ENCODE measurements around the gene TAMM41.
"Not testable (repeated sequence)": the region's sequence is repeated elsewhere in the genome, so short reads cannot be mapped to it uniquely, and the experiment has no call there.

TAMM41 gene

DNA sequence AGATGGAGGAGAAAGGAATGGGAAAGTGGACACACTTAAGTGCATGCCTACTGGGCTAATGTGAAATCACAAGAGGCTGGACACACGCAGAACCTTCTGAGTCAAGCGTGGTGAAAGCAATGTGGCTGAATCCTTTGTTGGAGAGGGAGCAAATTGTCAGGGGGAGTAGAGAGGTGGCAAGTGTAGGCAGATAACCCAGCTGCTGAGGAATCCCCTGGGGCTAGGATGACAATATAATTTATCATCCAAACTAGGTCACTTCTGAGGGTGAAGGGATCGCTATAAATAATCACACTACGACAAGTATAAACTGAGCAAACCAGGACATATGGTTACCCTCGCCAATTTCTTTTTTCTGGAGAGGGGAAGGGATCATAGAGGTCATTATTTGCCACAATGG is 28.7 kb downstream of the TAMM41 start:
- no peak for DNase-seq

DNA sequence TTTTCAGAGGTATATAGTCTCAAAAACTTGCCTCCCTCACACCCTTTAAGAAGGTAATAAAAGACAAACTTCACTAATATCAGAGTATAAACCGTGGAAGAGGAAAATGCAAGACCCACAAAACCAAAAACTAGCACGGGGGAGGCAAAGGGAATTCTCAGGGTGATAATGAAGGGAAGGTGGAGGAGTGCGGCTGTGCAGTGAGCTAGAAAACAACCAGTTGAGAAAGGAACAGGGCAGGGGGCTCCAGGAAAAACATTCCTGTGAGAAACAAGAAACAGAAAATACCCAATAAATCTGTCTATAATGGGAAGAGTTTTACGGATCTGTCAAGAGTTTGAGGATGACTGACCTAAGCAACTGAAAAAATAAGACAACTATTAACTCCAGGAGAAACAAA is 31.6 kb downstream of the TAMM41 start:
- no peak for DNase-seq

DNA sequence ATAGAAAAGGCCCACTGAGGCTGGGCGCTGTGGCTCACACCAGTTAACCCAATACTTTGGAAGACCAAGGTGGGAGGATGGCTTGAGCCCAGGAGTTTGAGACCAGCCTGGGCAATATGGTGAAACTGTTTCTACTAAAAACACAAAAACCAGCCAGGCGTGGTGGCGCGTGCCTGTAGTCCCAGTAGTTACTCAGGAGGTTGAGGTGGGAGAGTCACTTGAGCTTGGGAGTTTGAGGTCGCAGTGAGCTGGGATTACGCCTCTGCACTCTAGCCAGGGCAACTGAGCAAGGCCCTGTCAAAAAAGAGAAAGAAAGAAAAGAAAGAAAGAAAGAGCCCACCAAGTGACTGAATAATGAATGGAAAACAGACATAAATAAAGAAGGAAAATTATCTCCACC is 32.0 kb downstream of the TAMM41 start:
- no peak for DNase-seq

DNA sequence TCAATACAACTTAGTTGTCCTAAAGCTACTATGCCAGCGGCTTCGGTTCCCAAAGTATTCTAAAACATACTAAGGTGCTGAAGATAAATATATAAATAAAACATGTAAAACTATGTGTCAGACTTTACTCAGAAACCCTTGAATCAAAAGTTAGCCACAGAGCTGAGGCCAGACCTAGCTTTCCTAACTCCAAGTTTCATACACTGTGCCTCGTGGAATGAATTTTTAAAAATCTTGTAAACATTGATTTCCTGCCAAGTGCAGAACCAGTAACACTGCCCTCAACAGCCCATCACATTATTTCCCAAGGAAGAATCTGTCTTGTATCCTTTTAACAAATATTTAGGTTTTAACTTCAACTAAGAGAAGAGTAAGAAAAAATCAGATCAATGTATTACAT is 36.4 kb downstream of the TAMM41 start:
- DNase-seq, result no peak

DNA sequence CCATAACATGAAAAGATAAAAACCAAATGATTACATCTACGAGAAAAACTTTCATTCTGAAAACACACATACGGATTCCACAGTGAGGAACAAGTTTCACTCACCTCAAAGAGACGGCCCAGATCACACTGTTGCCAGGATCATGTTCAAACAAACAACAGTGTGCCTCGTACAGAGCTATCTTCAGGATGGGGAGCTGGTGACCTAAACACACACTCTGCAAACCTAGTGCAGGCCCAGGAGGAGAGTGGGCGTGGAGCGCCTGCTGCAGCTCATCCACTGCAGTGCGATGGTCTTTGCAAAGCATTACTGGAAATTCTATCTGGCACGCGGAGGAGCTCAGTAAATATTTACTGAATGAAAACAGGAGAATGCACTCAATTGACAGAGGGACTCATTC is 38.5 kb downstream of the TAMM41 start:
- DNase-seq, result no peak

DNA sequence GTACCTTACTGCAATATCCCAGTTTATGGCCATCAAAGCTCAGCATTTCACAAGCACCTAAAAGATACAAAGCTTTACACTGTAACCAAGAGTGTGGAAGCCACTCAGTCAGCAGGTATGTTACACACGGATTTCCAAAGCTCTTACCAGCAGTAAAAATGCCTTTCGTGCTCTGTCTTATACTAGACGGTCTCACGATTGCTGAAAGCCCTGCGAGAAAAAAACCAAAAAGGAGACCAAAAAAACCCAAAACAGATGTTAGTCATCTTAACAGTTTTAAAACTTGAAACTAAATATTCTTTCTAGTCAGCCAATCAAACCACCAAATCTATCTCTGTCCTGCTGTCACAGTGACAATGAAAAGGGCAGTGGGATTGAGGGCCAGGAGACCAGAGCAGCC is 39.0 kb downstream of the TAMM41 start:
- no peak for DNase-seq

DNA sequence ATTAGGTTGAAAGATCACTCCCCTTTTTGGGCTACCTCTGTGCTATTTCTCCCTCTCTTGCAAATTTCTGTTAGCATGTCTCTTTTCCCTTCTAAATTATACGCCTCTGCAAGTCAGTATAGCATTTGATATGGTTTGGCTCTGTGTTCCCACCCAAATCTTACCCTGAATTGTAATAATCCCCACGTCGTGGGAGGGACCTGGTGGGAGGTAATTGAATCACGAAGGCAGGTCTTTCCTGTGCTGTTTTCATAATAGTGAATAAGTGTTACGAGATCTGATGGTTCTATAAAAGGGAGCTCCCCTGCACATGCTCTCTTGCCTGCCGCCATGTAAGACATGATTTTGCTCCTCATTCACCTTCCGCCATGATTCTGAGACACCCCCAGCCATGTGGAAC is 41.0 kb downstream of the TAMM41 start:
- DNase-seq, result no peak

- no peak for DNase-seq
These were observed 42.5 kb downstream of the TAMM41 start for GRCh38 chr3:11803977-11804892.

DNA sequence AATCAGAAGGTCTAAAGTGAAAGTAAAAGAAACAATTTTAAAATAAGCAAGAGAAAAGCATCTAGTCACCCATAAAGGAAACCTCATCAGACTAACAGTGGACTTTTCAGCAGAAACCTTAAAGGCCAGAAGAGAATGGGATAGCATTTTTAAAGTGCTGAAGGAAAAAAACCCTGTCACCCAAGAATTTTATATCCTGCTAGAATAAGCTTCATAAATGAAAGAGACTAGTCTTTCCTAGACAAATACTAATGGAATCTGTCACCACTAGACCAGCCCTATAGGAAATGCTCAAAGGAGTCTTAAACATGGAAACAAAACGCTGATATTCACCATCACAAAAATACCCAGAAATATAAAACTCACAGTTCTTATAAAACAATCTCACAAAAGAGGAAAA is 46.9 kb downstream of the TAMM41 start:
- DNase-seq, result no peak

DNA sequence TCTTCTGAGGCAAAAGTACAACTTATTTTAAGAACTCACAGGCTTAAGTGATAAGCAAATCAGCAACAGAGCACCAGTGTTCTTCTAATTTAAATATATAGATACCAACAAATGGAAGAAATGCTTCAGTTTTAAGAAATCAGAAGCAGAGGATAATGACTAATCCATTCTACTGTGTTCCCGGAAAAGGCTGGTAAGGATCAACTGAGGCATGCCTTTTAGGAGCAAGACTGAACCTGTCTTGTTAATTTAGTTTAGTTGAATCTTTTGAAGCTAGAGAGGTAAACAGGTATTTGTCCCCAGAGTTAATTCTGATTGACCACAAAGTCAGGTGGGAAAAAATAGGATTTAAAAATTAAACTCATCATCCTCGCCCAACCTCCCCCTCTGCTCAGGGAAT is 51.8 kb downstream of the TAMM41 start:
- DNase-seq, result no peak

GRCh38 chr3:11791339-11792200 is 55.1 kb downstream of the TAMM41 start:
- no peak for DNase-seq

DNA sequence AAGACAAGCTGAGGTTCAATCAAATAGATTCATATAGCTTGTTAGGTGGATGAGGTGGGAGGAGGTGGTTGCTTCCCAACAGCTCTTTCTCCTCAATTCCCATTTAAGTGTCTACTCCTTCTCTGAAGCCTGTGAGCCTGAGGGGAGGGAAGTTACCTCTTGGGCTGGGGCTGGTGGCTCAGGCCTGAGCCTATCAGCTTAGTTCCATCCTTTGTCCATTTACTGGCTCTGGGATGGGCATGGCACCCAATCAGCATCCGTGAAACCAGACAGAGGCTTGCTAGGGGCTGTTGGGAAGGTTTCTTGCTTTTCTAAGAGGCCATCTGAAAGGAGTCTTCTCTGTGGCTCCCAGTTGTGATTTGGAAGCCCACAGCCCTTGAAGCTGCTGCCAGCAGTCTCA is 57.3 kb downstream of the TAMM41 start:
- no peak for DNase-seq

DNA sequence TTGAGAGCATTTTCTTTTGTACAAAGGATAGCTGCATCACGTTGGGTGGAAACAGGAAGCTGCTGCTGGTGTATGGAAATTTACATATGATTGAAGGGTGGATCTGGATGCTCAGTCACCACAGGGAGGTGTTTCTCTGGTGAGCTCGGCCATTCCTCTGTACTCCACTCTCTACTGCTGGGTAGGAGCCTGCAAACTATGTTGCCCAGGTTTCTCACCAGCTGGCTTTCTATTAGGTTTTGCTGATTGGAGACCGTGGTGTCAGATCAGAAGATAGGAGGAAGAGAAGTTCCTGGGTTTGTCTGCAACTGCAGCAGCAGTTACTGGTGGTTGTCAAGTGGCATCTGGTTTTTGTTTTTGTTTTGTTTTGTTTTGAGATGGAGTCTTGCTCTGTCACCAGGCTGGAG is 61.7 kb downstream of the TAMM41 start:
- no peak for DNase-seq

- no peak for DNase-seq
These were observed 66.3 kb downstream of the TAMM41 start for GRCh38 chr3:11780341-11780740.

DNA sequence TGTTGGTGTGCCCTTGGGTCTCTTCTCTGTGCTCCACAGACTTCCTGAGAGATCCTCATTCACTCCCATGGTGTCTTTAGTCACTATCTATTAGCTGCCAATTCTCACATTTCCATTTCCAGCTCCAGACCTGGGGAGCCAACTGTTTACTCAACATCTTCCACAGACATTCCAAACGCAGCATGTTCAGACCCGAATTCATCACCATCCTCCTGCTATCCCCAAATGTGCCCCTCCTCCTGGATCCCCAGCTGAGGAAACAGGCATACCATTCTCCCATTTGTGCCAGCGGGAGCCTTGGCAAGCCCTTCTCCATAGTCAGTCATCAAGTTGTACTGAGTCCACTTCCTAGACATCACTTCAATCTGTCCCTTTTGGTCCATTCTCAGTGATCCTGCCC is 67.1 kb downstream of the TAMM41 start:
- DNase-seq, result no peak

DNA sequence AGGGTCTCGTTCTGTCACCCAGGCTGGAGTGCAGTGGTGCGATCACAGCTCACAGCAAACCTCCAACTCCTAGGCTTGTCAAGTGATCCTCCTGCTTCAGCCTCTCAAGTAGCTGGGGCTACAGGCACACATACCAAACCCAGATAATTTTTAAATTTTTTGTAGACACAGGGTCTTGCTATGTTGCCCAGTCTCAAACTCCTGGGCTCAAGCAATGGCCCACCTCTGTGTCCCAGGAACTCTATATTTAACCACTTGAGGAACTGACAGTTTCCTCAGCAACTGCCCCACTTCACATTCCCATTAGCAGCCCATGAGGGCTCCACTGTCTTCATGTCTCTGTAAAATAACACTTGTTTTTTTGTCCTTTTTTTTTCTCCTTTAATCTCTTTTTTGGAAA is 68.4 kb downstream of the TAMM41 start:
- no peak for DNase-seq

DNA sequence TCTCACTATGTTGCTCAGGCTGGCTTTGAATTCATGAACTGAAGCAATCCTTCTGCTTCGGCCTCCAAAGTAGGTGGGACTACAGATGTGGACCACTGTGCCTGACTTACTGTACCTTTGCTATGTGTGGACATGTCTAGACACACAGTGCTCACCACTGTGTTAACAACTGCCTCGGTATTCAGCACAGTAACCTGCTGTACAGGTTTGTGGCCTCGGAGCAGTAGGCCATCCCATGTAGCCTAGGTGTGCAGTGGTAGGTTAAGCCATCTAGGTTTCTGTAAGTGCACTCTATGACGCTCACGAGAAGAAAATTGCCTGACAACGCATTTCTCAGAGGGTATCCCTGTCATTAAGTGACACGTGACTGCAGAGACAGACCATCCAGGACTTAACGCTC is 70.3 kb downstream of the TAMM41 start:
- DNase-seq, result no peak

GRCh38 chr3:11775493-11775892 is 71.2 kb downstream of the TAMM41 start:
- DNase-seq, result no peak

GRCh38 chr3:11774296-11774877 is 72.3 kb downstream of the TAMM41 start:
- peak; percentile 39 for DNase-seq

DNA sequence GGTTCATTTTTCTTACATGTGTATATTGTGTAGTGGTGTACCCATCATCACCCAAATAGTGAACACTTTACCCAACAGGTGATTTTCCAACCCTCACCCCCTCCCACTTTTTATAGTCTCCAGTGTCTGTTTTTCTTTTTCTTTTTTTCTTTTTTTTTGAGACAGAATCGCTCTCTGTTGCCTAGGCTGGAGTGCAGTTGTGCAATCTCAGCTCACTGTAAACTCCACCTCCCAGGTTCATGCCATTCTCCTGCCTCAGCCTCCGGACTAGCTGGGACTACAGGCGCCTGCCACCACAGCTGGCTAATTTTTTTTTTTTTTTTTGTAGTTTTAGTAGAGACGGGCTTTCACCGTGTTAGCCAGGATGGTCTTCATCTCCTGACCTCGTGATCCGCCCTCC is 74.8 kb downstream of the TAMM41 start:
- not testable (repeated sequence) for DNase-seq

GRCh38 chr3:11770477-11771391 is 76.0 kb downstream of the TAMM41 start:
- peak; percentile 51 for DNase-seq
